ENCODE data around the gene FNDC3B. TPM values are rescaled to one million over a fixed set of nuclear protein-coding genes. Genes with fewer than 3 reads are reported as not detected.

Gene FNDC3B
- total RNA-seq, 2 experiments from 2014 or later, result 14.4 to 17.8 TPM

DNA sequence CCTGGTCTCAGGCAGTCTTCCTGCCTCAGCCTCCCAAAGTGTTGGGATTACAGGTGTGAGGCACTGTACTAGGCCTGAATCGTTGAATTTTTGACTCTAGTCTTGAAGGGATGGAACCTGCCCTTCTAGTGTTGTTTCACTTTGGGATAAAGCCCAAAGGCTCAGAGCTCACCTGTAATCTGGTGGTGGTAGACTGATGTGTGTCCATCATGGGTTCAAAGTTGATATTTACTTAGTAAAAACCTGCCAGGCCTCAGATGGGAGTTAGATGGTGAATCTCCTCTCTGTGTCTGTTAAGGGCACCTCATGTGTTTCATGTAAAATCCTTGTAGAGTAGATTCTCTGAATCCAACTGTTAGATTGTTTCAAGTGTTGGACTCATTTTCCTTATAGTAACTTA is 41.1 kb downstream of the FNDC3B start:
- intact Hi-C loops (cut with micrococcal nuclease), result no loop called here
- POLR2A ChIA-PET, result no interaction called here
- no peak overlapping the region for H3K4me3 Mint-ChIP-seq
- CTCF ChIA-PET, result no interaction called here
- peaks cover 8% of the 10 kb centered on the region for H3K4me1 Mint-ChIP-seq (ENCODE audit: low read depth)
- no peaks in the 10 kb centered on the region for H3K36me3 Mint-ChIP-seq
- DNase-seq, result no peak
- H3K27ac Mint-ChIP-seq, result no peak overlapping the region
- no peaks in the 10 kb centered on the region for H3K9me3 Mint-ChIP-seq
- no peaks in the 10 kb centered on the region for H3K27me3 Mint-ChIP-seq

DNA sequence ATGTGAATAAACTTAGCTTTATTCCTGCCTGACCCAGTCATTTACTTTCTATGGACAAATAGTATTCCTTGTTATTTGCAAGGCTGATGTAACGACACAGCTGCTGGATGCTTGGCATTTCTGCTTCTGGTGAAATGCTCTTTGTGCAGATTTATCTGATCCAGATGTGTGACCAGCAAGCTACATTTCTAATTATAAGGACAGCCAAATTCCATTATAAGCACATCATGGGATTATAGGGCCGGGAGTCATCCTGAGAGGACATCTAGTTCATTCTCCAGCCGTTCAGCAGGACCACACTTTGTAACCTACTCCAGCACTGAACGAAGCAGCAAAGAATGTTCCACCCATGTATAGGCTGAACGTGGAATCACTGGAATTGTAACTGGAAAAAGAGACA is 42.9 kb downstream of the FNDC3B start:
- Mint-ChIP-seq H3K27me3 (no peaks in the 10 kb centered on the region), H3K36me3 (no peaks in the 10 kb centered on the region), H3K4me1 (ENCODE audit: low read depth) (peaks cover 17% of the 10 kb centered on the region), H3K27ac (no peak overlapping the region), H3K4me3 (no peak overlapping the region), H3K9me3 (no peaks in the 10 kb centered on the region)
- no peak for DNase-seq
- POLR2A ChIA-PET, result no interaction called here
- CTCF ChIA-PET, result no interaction called here
- intact Hi-C loops (cut with micrococcal nuclease), result no loop called here

DNA sequence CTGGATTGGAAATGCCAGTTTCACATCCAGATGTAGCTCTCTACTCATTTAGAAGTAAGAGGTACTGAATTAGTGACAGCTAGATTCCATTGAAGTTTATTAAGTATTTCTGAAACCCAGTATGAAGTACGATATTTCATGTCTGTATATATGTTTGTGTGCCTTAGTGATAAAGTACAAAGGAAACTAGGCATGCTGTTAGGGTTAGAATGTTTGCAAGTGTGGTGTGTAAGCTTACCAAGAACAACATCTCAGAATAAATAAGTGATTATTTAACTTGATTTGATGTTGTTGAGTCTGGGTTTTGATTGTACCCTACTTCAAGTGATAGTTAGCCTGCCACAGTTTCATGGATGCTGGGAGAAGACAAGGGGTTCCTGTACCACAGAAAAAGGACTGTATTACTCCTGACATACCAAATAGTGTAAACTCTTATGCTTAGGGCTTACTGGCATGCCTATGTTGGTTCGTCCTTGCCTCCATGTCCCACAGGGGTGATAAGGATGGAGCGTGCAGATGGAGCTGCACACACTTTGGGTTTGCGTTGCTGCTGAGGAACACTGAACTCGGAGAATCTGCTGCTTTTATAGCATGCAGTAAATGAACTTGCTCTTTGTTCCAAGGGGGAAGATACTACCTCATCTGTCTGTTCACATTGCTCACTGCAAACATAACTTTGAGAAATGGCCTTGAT is 43.6 kb downstream of the FNDC3B start:
- Mint-ChIP-seq H3K4me1 (ENCODE audit: low read depth) (peaks cover 24% of the 10 kb centered on the region), H3K36me3 (no peaks in the 10 kb centered on the region), H3K9me3 (no peaks in the 10 kb centered on the region), H3K4me3 (no peak overlapping the region), H3K27me3 (no peaks in the 10 kb centered on the region), H3K27ac (no peak overlapping the region)
- CTCF ChIA-PET, result no interaction called here
- POLR2A ChIA-PET, result no interaction called here
- DNase-seq, result no peak
- intact Hi-C loops (cut with micrococcal nuclease), result no loop called here

DNA sequence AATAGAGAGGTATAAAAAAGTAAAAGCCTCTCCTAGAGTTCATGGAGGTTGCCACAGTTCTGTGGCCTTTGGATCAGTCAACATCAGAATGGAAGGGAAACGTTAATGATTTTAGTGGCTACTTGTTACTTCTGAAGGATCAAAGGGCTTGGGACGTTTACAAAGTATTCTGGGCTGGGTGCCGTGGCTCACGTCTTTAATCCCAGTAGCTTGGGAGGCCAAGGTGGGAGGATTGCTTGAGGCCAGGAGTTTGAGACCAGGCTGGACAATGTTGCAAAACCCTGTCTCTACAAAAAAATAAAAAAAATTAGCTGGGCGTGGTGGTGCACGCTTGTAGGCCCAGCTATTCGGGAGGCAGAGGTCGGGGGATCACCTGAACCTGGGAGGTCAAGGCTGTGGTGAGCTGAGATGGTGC is 44.6 kb downstream of the FNDC3B start:
- CTCF ChIA-PET, result no interaction called here
- no peak overlapping the region for H3K4me3 Mint-ChIP-seq

DNA sequence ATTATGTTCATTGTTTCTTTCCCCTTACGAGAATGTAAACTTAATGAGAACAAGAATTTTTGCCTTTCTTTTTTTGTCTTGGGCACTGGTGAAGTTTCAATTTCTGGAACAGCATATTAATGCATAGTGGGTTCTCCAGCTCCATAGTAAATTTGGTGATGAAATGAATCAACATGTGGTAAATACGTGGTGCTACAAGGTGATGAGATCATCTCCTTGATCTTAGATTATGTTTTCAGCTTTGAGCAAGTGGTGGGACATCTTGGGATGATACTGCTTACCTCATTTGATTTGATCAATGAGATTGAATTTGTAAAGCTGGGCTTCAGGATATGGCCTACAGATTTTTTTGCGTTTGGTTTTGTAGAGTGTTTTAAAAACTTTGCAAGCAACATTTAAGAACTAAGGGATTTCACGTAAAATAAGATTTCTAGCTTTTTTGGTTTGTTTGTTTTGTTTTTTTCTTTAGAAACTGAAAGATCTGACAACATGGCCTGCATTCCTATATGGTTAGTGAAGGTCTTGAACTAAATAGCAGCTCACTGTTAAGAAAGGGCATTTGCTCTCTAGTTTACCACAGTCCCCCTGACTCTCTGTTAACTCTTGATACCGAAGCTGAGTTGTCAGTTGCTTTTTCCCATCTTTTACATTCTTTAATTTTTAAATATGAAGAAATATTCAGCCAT is 45.6 kb downstream of the FNDC3B start:
- Mint-ChIP-seq H3K36me3 (no peaks in the 10 kb centered on the region), H3K4me3 (no peak overlapping the region), H3K27me3 (no peaks in the 10 kb centered on the region), H3K9me3 (no peaks in the 10 kb centered on the region), H3K4me1 (ENCODE audit: low read depth) (peaks cover 31% of the 10 kb centered on the region), H3K27ac (no peak overlapping the region)
- ChIA-PET CTCF (interaction anchor here (1.6 kb wide), 1 partner anchor 257 kb away, joined by 4 read pairs; no protein-coding TSS in a partner anchor), POLR2A (interaction anchor here (1.0 to 1.1 kb wide), 3 partner anchors 21 to 46 kb away, joined by 3 to 4 read pairs (median 3); partner anchors contain the start of gene FNDC3B)
- DNase-seq, result no peak
- intact Hi-C loops (cut with micrococcal nuclease), result loop anchor here (5.0 kb wide), 2 partner anchors 48 to 237 kb away; partner anchors contain the start of gene FNDC3B

More for the DNA sequence above, 44.6 kb downstream of the FNDC3B start:
- H3K27me3 Mint-ChIP-seq, result no peaks in the 10 kb centered on the region
- H3K4me1 Mint-ChIP-seq (ENCODE audit: low read depth), result peaks cover 27% of the 10 kb centered on the region
- DNase-seq, result no peak
- no peaks in the 10 kb centered on the region for H3K36me3 Mint-ChIP-seq
- POLR2A ChIA-PET, result no interaction called here
- intact Hi-C loops (cut with micrococcal nuclease), result no loop called here
- H3K27ac Mint-ChIP-seq, result no peak overlapping the region
- no peaks in the 10 kb centered on the region for H3K9me3 Mint-ChIP-seq

DNA sequence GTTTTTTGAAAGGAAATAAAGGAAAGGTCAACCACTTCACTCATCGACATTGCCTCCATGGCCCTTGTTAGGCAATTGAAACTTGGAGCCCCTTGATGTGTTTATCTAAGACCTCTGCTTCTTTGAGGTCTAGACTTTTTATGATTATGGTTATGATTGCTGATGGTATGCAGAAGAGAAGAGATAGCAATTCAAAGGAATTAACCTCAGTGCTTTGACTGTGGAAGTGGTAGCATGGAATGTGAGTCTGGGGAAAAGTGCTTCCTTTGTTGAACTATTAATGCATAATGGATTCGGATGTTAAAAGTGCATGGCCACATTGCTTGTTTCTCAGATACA is 46.1 kb downstream of the FNDC3B start:
- Mint-ChIP-seq H3K27me3 (no peaks in the 10 kb centered on the region), H3K4me3 (no peak overlapping the region), H3K9me3 (no peaks in the 10 kb centered on the region), H3K36me3 (no peaks in the 10 kb centered on the region), H3K4me1 (ENCODE audit: low read depth) (peaks cover 34% of the 10 kb centered on the region), H3K27ac (no peak overlapping the region)
- CTCF ChIA-PET, result interaction anchor here (1.6 kb wide), 1 partner anchor 256 kb away, joined by 4 read pairs; no protein-coding TSS in a partner anchor
- POLR2A ChIA-PET, result interaction anchor here (1.0 to 1.1 kb wide), 3 partner anchors 21 to 46 kb away, joined by 3 to 4 read pairs (median 3); partner anchors contain the start of gene FNDC3B
- no peak for DNase-seq
- intact Hi-C loops (cut with micrococcal nuclease), result loop anchor here (5.0 kb wide), 2 partner anchors 48 to 237 kb away; partner anchors contain the start of gene FNDC3B

DNA sequence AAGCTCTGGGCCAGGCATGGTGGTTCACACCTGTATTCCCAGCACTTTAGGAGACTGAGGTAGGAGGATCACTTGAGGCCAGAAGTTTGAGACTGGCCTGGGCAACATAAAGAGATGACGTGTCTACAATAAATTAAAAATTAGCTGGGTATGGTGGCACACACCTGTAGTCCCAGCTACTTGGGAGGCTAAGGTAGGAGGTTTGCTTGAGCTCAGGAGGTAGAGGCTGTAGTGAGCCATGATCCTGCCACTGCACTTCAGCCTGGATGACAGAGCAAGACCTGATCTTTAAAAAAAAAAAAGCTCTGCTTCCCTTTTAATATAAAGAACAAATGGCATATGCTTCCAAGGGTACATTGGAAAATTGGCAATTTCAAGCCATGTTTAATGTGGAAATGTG is 46.7 kb downstream of the FNDC3B start:
- Mint-ChIP-seq H3K27ac (no peak overlapping the region), H3K9me3 (no peaks in the 10 kb centered on the region), H3K4me3 (no peak overlapping the region), H3K27me3 (no peaks in the 10 kb centered on the region), H3K36me3 (no peaks in the 10 kb centered on the region), H3K4me1 (ENCODE audit: low read depth) (peaks cover 34% of the 10 kb centered on the region)
- no peak for DNase-seq
- ChIA-PET POLR2A (no interaction called here), CTCF (interaction anchor here (1.6 kb wide), 1 partner anchor 256 kb away, joined by 4 read pairs; no protein-coding TSS in a partner anchor)
- intact Hi-C loops (cut with micrococcal nuclease), result loop anchor here (5.0 kb wide), 2 partner anchors 49 to 236 kb away; partner anchors contain the start of gene FNDC3B

DNA sequence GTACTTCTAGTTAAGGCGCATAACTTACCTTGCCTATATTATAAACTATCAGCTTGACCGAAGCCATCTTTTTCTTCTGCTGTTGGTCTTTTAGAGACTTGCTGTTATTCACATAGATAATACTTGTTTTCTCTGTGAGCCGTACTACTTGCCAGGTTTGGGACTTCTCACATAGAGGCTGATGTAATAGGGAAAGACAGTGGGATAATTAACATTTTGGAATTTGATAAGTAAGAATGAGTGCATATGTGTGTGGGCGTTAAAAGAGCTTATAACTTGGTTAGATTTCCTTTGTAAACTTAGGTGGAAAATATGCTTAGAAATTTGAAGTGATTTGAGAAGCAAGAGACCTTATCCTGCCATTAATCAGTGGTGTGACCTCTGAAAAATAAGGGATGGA is 47.8 kb downstream of the FNDC3B start:
- Mint-ChIP-seq H3K4me1 (ENCODE audit: low read depth) (peaks cover 45% of the 10 kb centered on the region), H3K36me3 (no peaks in the 10 kb centered on the region), H3K27ac (peak overlapping the region; percentile 40), H3K9me3 (no peaks in the 10 kb centered on the region), H3K27me3 (no peaks in the 10 kb centered on the region), H3K4me3 (no peak overlapping the region)
- intact Hi-C loops (cut with micrococcal nuclease), result loop anchor here (5.0 kb wide), 2 partner anchors 50 to 235 kb away; partner anchors contain the start of gene FNDC3B
- ChIA-PET CTCF (interaction anchor here (0.7 to 2.1 kb wide), 5 partner anchors 20 to 535 kb away, joined by 3 to 8 read pairs (median 4); partner anchors contain the start of gene FNDC3B), POLR2A (interaction anchor here (1.0 to 1.9 kb wide), 2 partner anchors 20 to 48 kb away, joined by 3 to 9 read pairs; no protein-coding TSS in a partner anchor)
- no peak for DNase-seq

DNA sequence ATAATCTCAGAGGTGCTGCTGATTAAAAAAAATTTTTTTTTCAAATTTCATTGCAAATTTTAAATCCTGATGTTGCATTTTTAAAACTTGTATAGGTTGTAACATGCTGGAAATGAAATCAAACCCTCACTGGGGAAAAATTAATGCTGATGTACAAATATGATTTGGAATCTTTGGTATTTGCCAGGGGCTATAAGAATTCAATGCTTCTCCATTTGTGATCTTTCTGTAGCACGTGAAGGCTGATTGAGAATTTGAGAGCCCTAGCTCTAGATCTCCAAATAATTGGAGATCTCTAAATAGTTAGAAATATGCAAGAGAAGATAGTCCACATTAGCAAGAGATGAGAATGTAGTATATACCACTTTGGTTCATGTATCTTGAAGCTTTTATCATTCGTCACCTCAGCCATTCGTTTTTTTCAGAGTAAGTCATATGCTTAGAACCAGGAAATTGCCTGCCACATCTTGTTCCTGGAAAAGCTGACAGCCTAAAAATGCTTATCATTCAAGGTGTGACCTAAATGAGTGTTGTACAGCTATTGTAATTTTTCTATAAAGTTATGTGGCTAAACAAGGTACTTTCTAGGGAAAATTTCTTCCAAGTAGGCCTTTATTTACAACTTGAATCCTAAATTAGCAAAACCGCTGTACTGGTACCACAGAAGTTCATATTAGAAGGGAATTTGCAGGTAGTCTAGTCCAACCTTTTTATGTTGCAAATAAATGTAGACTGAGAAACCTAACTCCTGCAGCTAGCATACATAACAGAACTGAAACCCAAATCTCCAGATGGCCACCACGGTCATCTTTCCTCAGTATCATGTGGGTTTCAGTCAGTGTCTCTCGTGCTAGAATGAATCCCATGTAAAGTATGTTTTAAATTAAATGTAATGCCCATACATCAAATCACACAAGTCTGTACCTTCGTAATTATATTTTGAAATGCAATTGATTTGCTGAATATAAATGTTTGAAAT is 48.5 kb downstream of the FNDC3B start:
- POLR2A ChIA-PET, result interaction anchor here (1.0 to 1.9 kb wide), 2 partner anchors 19 to 49 kb away, joined by 3 to 9 read pairs; no protein-coding TSS in a partner anchor
- Mint-ChIP-seq H3K27me3 (no peaks in the 10 kb centered on the region), H3K9me3 (no peaks in the 10 kb centered on the region), H3K4me3 (no peak overlapping the region), H3K27ac (peak overlapping the region; percentile 55), H3K36me3 (no peaks in the 10 kb centered on the region), H3K4me1 (ENCODE audit: low read depth) (peaks cover 47% of the 10 kb centered on the region)
- peak; percentile 35 for DNase-seq
- intact Hi-C loops (cut with micrococcal nuclease), result loop anchor here (1.0 to 5.0 kb wide), 3 partner anchors 19 to 234 kb away; partner anchors contain the start of gene FNDC3B
- CTCF ChIA-PET, result interaction anchor here (0.7 to 2.1 kb wide), 6 partner anchors 19 to 534 kb away, joined by 3 to 8 read pairs (median 4); partner anchors contain the start of gene FNDC3B

DNA sequence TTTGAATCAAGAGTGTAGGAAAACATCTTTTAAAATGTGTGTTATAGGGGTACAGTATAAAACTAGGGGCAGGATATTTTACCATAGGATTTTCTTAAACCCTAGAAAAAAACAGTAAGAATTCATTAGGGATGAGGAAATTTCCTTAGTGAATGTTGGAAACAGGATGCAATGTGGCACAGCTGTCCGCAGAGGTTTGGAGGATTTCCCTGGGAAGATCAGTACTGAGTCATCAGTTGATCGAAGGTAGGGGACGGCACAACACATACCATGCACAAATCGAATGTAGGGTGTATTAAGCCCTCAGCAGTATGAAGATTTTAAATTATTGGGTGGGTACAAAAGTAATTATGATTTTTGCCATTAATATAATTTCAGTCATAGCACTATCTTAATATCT is 49.9 kb downstream of the FNDC3B start:
- POLR2A ChIA-PET, result no interaction called here
- H3K36me3 Mint-ChIP-seq, result no peaks in the 10 kb centered on the region
- no peak overlapping the region for H3K27ac Mint-ChIP-seq
- peaks cover 49% of the 10 kb centered on the region for H3K4me1 Mint-ChIP-seq (ENCODE audit: low read depth)
- CTCF ChIA-PET, result no interaction called here
- intact Hi-C loops (cut with micrococcal nuclease), result loop anchor here (5.0 kb wide), 2 partner anchors 52 to 233 kb away; partner anchors contain the start of gene FNDC3B
- DNase-seq, result no peak
- H3K9me3 Mint-ChIP-seq, result no peaks in the 10 kb centered on the region
- no peaks in the 10 kb centered on the region for H3K27me3 Mint-ChIP-seq
- no peak overlapping the region for H3K4me3 Mint-ChIP-seq

DNA sequence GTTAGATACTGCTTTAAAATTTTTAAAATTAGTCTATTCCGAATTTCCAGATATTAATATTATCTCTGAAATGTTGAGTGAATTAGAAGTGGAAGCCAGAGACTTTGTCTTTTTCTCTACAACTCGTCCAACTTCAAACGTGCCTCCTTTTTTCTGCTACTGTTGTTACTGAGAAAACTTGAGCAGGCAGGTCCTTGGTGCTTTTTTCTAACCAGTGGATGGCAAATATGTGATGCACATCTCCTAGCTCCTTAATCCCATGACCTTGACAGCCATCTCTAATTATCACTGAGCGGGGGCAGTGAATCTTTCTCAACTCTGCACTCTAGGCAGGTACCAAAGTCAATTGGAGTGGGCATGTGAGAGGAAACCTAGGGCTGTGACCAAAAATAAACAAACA is 50.7 kb downstream of the FNDC3B start:
- Mint-ChIP-seq H3K4me1 (ENCODE audit: low read depth) (peaks cover 53% of the 10 kb centered on the region), H3K36me3 (no peaks in the 10 kb centered on the region), H3K9me3 (no peaks in the 10 kb centered on the region), H3K27ac (no peak overlapping the region), H3K27me3 (no peaks in the 10 kb centered on the region), H3K4me3 (no peak overlapping the region)
- ChIA-PET POLR2A (no interaction called here), CTCF (no interaction called here)
- intact Hi-C loops (cut with micrococcal nuclease), result no loop called here
- no peak for DNase-seq

All from activated CD4-positive, alpha-beta memory T cell treated with anti-CD3 and anti-CD28 coated beads for 36 hours (primary cell).